Thyroid gland (tissue), 4 donors: ENCODE results near the gene EMX1. TPM values are rescaled to one million over a fixed set of nuclear protein-coding genes. Genes with fewer than 3 reads are reported as not detected.

Experiments used
- DNase-seq, 2 donors: peaks; one replicate each; pipeline ENCODE4 v3.0.0-alpha.2; 2019
- H3K27ac ChIP-seq, 3 donors: fragments of 200-600 bp; sonication (generic); 1 replicate in 2 of 3; 2 replicates in 1 of 3; pipeline ENCODE4 v1.5.1; 2016 to 2019; ENCODE audit warnings: mild to moderate bottlenecking in 1 of 3, moderate library complexity in 1 of 3
- H3K27me3 ChIP-seq: fragments of 200-600 bp; sonication (generic); one replicate; pipeline ENCODE4 v1.5.1; 2019
- H3K36me3 ChIP-seq, 2 donors: fragments of 200-600 bp; sonication (generic); one replicate each; pipeline ENCODE4 v1.5.1; 2016 to 2019
- H3K4me1 ChIP-seq, 2 donors: fragments of 200-600 bp; sonication (generic); one replicate each; pipeline ENCODE4 v1.5.1; 2017 to 2019
- H3K4me3 ChIP-seq, 3 donors: fragments of 200-600 bp; sonication (generic); replicated peaks in 1 of 3; 1 replicate in 2 of 3; 2 replicates in 1 of 3; pipeline ENCODE4 v1.5.1; 2016; ENCODE audit warnings: mild to moderate bottlenecking in 1 of 3
- H3K9me3 ChIP-seq: fragments of 200-600 bp; sonication (generic); one replicate; pipeline ENCODE4 v1.5.1; 2017
- POLR2A ChIP-seq, 2 donors: fragments of 450-650 bp; IDR thresholded peaks; one replicate each; pipeline ENCODE4 v1.6.1; 2017; ENCODE audit warnings: antibody characterized with exemption in 2 of 2, mild to moderate bottlenecking in 2 of 2, moderate library complexity in 1 of 2
- WGBS, 2 donors: methylation state at CpG; one replicate each; pipeline ENCODE4 v1.1.5; 2017; 5-methylcytosine and 5-hydroxymethylcytosine counted together
- intact Hi-C: fragments of 100-400 bp; cut with DNase I; formaldehyde crosslinking; loops from one replicate; pipeline ENCODE4 v1.15.1; 2023
- total RNA-seq, 4 donors: library from RNA; depleted of rRNA; stranded (reverse); fragments of >200 nt; gene quantifications; one replicate each; pipeline ENCODE4 v1.2.3, GENCODE V29; 2016
- TF ChIP-seq, protein P1 (sequence below), 6 experiments: fragments of 200-600 bp in 3 of 6; fragments of 450-650 bp in 3 of 6; sonication (generic) in 3 of 6; IDR thresholded peaks; one replicate each; pipeline ENCODE4 v1.5.1; 2016 to 2019; ENCODE audit warnings: antibody characterized with exemption in 6 of 6, mild to moderate bottlenecking in 2 of 6, inconsistent platforms in 1 of 6, moderate library complexity in 1 of 6

The EMX1 gene
- total RNA-seq, 4 donors from 2014 or later: 0.22 TPM; not detected in 3

DNA sequence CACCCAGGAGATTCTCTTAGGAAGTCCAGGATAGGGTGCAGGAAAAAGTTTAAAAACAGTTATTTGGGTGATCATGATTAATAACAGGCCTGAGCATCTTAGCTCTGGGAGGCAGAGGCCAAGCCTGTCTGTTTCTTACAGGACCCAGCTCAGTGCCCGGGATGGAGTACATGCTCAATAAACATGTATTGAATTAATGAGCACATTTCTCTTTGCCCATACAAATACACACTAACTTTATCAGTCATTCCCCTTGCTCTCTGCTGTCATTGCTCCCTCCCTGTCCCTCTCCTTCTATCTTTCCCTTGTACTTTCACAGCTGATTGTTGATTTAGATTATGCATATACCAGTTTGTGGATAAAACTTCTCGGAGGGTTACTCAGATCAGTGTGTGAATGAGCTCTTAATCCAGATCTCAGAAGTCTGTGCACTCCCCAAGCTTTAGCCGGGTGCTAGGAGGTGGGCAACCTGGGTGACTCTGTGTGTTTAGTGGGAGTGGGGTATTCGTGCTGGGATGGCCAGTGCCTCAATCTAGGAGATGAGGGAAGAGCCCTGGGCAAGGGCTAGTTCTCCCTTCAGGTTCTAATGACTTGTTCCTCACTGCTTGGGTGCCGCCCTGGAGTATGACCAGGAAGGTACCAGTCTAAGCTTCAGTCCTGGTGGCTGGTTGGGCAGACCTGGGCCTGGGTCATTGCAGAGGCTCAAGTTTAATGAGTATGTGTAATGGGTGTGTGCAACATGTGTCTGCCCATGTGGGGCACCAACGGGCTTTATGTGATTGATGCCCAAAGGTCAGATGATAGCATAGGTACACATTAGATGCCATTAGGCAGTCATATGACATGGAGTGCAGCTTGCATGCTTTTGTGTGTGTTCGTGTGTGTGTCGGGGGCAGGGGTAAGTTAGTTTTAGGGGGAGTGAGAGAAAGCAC is 10.6 kb downstream of the EMX1 start:
- no peak overlapping the region for H3K4me3 ChIP-seq
- no peaks in the 10 kb centered on the region for H3K36me3 ChIP-seq
- WGBS, 2 donors: 83 to 90% methylated on average over 7 to 8 of the region's 8 CpGs
- TF ChIP-seq, protein P1, sequence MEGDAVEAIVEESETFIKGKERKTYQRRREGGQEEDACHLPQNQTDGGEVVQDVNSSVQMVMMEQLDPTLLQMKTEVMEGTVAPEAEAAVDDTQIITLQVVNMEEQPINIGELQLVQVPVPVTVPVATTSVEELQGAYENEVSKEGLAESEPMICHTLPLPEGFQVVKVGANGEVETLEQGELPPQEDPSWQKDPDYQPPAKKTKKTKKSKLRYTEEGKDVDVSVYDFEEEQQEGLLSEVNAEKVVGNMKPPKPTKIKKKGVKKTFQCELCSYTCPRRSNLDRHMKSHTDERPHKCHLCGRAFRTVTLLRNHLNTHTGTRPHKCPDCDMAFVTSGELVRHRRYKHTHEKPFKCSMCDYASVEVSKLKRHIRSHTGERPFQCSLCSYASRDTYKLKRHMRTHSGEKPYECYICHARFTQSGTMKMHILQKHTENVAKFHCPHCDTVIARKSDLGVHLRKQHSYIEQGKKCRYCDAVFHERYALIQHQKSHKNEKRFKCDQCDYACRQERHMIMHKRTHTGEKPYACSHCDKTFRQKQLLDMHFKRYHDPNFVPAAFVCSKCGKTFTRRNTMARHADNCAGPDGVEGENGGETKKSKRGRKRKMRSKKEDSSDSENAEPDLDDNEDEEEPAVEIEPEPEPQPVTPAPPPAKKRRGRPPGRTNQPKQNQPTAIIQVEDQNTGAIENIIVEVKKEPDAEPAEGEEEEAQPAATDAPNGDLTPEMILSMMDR (IDR thresholded peaks at IDR 0.05): no peak
- TF ChIP-seq POLR2A (IDR thresholded peaks at IDR 0.05): no peak
- peaks cover 10% of the 10 kb centered on the region in 2 donors for H3K4me1 ChIP-seq
- no peaks in the 10 kb centered on the region for H3K9me3 ChIP-seq
- no peak overlapping the region for H3K27ac ChIP-seq
- no peak for DNase-seq
- intact Hi-C loops: no loop called here
- peaks cover 29% of the 10 kb centered on the region for H3K27me3 ChIP-seq

DNA sequence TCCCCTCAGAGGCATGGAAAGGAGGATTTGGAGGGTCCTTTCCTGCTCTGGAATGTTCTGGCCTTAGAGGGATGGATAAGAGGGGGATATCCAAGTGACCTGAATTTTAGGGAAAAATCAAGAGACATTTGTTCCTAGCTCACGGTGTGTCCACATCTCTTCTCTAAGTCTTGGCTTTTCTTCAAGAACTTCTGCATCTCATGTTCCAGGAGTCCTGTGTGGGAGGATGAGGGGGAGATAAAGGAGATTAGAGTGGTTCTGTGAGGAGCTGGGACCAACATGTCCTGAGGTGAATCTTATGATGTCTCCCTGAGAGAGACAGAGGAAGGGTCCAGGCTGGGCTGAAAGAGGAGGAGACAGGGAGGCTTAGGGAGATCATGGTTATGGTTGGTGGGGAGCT is 11.7 kb downstream of the EMX1 start:
- intact Hi-C loops: no loop called here
- H3K4me3 ChIP-seq: no peak overlapping the region
- peaks cover 7 to 8% of the 10 kb centered on the region in 2 donors for H3K4me1 ChIP-seq
- no peaks in the 10 kb centered on the region for H3K36me3 ChIP-seq
- H3K27ac ChIP-seq: no peak overlapping the region
- no peak for DNase-seq
- H3K27me3 ChIP-seq: peaks cover 22% of the 10 kb centered on the region
- 85 to 96% methylated on average over 1 of the region's 1 CpG for WGBS, 2 donors
- H3K9me3 ChIP-seq: no peaks in the 10 kb centered on the region
- no peak for TF ChIP-seq POLR2A (IDR thresholded peaks at IDR 0.05)
- TF ChIP-seq, protein P1 (IDR thresholded peaks at IDR 0.05): no peak

DNA sequence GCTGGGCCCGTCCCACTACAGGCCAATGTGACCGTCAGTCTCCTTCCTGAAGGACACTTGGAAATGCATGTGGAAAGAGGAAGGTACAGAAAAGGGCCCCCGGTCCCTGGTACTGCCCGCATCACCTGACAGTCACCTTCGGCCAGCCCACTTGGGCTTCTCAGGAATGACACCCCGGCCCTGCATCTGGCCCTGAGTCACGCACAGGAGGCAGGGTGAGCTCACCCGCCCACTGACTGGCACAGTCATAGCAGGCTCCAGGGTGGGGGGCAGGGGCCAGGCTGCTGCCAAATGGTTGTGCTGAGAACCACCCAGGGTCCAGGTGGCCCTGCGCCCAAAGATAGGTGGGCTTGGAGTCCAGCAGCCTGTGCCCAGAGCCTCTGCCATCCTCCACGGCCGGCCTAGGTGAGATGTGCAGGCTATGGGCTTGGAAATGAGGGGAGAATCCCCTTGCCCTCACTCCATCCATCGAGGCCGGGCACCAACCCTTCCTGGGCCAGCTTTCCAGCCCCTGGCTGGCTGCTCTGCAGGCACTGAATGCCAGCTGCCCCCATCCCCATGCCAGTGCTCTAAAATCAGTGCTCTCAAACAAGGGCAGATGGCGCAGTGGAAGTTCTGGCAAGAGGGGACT is 14.1 kb downstream of the EMX1 start:
- Histone ChIP-seq H3K4me1 (no peaks in the 10 kb centered on the region), H3K4me3 (no peak overlapping the region), H3K27me3 (no peaks in the 10 kb centered on the region), H3K27ac (no peak overlapping the region), H3K36me3 (no peaks in the 10 kb centered on the region), H3K9me3 (no peaks in the 10 kb centered on the region)
- intact Hi-C loops: no loop called here
- 94 to 96% methylated on average over 13 to 14 of the region's 14 CpGs for WGBS, 2 donors
- TF ChIP-seq, protein P1 (IDR thresholded peaks at IDR 0.05): no peak
- TF ChIP-seq POLR2A (IDR thresholded peaks at IDR 0.05): no peak
- DNase-seq: no peak

DNA sequence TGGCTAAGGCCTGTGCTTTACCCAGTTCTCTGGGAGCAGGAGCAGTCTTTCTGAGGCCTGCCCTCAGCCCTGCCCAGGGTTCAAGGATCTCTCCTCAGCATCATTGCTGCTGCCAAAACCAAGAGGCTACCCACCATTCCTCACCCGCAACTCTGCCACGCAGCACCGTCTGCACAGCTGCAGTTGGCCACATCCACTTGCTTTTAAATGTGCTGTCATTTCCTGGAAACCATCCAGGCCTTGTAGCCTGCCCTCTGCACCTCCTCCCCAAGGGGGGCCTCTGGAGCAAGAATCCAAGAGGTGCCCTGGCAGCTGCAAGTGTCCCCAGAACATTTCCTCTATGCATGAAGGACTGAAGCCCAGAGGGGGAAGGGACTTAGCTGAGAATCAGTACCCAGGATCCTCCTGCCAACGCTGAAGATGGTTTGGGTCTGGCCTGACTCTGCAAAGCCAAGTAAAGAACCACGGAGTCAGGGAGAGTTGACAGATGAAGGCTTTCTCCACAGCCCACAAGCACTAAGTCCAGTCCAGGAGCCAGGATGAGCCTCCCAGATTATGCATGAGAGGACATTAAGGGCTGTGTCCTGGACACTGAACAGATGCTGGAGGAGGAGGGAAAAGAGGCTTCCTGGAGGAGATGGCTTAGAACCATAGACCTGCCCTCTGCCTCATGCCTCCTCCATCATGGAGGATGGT is 14.9 kb downstream of the EMX1 start:
- H3K4me1 ChIP-seq: no peaks in the 10 kb centered on the region
- DNase-seq: no peak
- no peaks in the 10 kb centered on the region for H3K36me3 ChIP-seq
- no peak overlapping the region for H3K27ac ChIP-seq
- no peaks in the 10 kb centered on the region for H3K27me3 ChIP-seq
- H3K9me3 ChIP-seq: no peaks in the 10 kb centered on the region
- WGBS, 2 donors: 36 to 47% methylated on average over 4 to 5 of the region's 5 CpGs
- intact Hi-C loops: no loop called here
- H3K4me3 ChIP-seq: no peak overlapping the region
- no peak for TF ChIP-seq POLR2A (IDR thresholded peaks at IDR 0.05)
- TF ChIP-seq, protein P1 (IDR thresholded peaks at IDR 0.05): no peak
